Measurements from ENCODE around the gene SPAAR.

GRCh38 chr9:35899021-35899420, 10.3 kb upstream of the SPAAR start:
- TF ChIP-seq PATZ1 (CRISPR knock-in tag; IDR thresholded peaks at IDR 0.05; ENCODE audit: borderline replicate concordance) (no peak), ZNF70 (CRISPR knock-in tag; IDR thresholded peaks at IDR 0.05) (no peak), POU6F1 (CRISPR knock-in tag; IDR thresholded peaks at IDR 0.05; ENCODE audit: borderline replicate concordance, low read depth) (no peak), CSRNP3 (CRISPR knock-in tag; IDR thresholded peaks at IDR 0.05) (no peak)
